Lower leg skin (tissue), 3 donors: ENCODE data around the gene PPFIA1.

Experiments used
- CTCF ChIP-seq, 3 donors: fragments of 450-650 bp; IDR thresholded peaks; one replicate each; pipeline ENCODE4 v1.5.1; 2016; ENCODE audit warnings: antibody characterized with exemption in 3 of 3, mild to moderate bottlenecking in 3 of 3, moderate library complexity in 2 of 3
- POLR2A ChIP-seq, 2 donors: fragments of 450-650 bp; IDR thresholded peaks; one replicate each; pipeline ENCODE4 v1.6.1; 2016 to 2017; ENCODE audit warnings: antibody characterized with exemption in 2 of 2, mild to moderate bottlenecking in 1 of 2, moderate library complexity in 1 of 2

DNA sequence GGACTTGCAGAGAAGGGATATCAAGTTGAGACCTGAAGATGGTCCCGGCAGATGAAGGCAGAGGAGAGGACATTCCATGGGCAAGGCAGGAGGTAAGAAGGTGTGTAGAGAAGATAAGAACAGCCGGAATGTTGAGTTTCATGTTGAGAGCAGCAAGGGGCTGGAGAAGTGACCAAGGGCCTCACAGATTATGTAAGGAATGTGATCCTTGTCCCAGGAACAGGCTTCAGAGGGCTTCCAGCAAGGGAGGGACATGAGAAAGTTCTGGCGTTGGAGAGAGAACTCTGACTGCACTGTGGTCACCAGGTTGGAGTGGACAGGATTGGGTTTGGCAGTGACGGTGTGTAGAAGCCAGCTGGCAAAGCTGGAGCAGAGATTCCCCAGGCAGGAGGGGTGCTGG lies 27.6 kb upstream of the PPFIA1 start:
- TF ChIP-seq CTCF (IDR thresholded peaks at IDR 0.05) (no peak), POLR2A (IDR thresholded peaks at IDR 0.05) (no peak)
